ENCODE data around the gene CRY1.

CRY1 gene

DNA sequence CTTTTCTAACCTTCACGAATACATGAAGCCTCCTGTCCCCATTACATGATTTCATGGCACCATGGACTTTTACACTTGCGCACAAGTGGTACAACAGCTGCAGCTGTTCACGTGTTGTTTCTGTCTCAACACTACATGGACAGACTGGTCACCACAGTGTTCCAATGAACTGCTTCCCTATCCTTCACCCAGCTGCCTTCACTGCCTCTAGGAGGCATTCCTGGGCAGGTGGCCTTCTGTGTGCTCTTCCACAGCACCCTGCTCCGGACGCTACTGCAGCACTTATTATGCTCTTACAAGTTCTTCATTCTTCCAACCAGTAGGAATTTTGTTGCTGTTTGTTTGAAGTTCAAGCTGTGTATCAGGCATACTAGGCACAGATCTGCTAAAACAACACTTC, 107.9 kb downstream of the CRY1 start:
- no peak for TF ChIP-seq ZNF274 (IDR thresholded peaks at IDR 0.05; ENCODE audit: low read depth, low read length)
- H3K4me3 ChIP-seq (ENCODE audit: low read length) = no peak overlapping the region

DNA sequence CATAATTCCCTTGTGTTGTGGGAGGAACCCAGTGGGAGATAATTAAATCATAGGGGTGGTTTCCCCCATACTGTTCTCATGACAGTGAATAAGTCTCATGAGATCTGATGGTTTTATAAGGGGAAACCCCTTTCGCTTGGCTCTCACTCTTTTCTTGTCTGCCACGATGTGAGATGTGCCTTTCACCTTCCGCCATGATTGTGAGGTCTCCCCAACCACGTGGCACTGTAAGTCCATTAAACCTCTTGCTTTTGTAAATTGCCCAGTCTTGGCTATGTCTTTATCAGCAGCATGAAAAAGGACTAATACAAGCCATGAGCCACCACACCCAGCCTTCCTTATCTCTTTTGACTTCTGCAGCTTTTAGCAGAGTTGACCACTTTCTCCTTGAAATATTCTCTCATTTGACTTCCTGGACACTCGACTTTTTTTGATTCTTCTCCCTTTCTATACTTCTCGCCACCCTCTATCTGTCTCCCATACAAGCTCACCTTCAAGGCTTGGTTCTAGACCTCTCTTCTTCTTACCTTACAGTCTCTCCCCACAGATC, 108.7 kb downstream of the CRY1 start:
- TF ChIP-seq ZNF274 (IDR thresholded peaks at IDR 0.05; ENCODE audit: low read depth, low read length) = no peak
- H3K4me3 ChIP-seq (ENCODE audit: low read length) = no peak overlapping the region

DNA sequence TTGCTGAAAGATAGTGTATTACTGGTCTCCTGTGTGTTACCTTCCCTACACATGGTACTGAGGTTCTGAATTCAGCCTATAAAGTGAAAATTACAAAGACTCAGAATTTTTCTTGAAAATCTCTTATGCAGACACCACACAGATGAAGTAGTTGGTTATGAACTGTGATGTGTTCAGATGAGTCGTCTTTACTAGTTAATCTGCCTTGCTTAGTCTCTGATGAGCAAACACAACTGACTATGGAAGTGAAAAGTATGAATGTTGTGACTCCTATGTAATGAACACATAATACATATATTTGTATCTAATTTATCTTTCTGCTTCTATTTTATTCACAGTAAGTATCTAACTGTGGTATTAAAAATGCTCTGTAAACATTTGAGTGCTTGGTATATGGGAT, 111.1 kb downstream of the CRY1 start:
- TF ChIP-seq ZNF274 (IDR thresholded peaks at IDR 0.05; ENCODE audit: low read depth, low read length) = no peak
- H3K4me3 ChIP-seq (ENCODE audit: low read length) = no peak overlapping the region

DNA sequence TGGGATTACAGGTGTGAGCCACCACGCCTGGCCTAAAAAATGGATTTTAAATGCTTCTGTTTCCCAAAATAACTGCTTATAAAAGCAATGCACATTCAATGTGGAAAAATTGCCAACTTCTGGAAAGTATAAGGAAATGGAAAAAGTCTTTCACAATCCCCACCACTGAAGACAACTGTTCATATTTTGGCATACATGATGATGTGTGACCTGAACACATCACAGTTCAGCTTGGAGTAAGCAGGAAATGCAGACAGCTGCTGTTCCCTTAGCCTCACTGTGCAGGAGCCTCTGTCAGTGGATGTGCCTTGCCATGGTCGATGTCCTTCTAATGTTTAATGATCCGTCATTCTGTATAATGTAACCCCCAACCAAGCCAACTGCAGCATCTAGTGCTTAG, 111.6 kb downstream of the CRY1 start:
- no peak overlapping the region for H3K4me3 ChIP-seq (ENCODE audit: low read length)
- no peak for TF ChIP-seq ZNF274 (IDR thresholded peaks at IDR 0.05; ENCODE audit: low read depth, low read length)

DNA sequence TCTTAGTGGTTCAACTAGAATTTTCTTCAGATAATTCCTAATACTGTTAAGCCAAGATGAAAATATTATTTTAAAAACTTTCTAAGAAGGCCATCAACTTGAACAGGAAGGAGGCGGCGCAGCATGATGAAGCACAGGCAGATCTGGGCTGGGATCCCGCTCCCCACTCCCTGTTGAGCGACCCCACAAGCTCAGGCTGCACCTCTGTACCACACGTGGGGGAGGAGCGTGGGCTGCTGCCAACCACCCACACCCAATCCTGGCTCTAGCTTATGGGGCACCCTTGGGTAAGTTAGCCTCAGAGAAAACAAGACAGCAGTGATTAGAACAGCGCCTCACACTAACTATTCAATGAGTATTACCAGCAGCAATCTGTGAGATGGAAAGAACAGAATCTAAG, 112.4 kb downstream of the CRY1 start:
- no peak for TF ChIP-seq ZNF274 (IDR thresholded peaks at IDR 0.05; ENCODE audit: low read depth, low read length)

DNA sequence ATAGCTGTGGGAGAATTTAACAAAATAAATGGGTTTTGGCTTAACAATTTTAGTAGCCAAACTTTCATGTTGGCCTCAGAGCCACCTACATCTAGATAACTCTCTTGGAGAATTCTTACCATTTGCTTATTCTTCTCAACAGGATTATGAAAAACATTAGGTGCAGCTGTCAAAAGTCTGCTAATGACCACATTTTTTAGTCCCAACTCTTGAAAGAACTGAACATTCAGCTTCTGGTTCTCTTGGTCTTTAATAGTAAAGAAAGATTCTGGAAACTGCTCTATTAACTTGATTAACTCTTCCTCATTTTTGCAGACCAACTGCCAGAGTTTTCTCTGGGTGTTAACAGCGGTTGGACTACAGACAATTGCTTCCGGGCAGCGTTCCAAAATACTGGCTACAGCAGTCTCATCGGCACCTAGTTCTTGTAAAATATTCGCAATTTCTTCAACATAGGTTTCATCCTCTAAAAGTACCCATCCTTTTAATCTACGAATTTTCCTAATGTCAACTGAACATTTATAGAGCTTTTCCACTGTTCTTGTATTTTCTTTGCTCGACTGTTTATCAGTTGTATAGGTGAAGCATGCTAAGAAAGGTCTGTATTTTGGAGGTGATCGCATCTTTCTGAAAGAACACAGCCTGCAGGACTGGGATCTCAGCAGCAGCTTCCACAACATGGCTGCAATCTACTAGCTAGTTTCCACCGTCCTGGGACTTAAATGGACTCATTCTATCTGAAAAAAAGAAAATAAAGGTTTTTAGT, 115.1 kb downstream of the CRY1 start:
- no peak for TF ChIP-seq ZNF274 (IDR thresholded peaks at IDR 0.05; ENCODE audit: low read depth, low read length)
- no peak overlapping the region for H3K4me3 ChIP-seq (ENCODE audit: low read length)

More for the DNA sequence above, 112.4 kb downstream of the CRY1 start:
- no peak overlapping the region for H3K4me3 ChIP-seq (ENCODE audit: low read length)

DNA sequence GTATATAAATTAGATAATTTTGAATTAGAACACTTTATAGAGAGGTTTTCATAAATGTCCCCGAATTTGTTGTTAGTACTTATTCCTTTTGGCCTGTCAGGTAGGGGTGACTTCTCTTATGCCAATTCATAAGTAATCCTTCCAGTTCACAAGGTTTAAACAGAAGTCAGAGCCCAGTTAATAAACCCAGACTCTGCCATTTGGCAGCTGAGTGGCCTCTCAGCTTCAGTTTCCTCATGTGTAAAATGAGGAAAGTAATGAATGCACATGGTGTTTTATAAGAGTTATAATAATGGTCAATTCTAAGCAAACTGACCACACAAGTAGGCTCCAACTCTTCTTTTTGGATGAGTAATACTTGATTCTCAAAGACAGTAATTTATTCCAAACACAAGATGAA, 116.7 kb downstream of the CRY1 start:
- TF ChIP-seq ZNF274 (IDR thresholded peaks at IDR 0.05; ENCODE audit: low read depth, low read length) = no peak
- no peak overlapping the region for H3K4me3 ChIP-seq (ENCODE audit: low read length)

DNA sequence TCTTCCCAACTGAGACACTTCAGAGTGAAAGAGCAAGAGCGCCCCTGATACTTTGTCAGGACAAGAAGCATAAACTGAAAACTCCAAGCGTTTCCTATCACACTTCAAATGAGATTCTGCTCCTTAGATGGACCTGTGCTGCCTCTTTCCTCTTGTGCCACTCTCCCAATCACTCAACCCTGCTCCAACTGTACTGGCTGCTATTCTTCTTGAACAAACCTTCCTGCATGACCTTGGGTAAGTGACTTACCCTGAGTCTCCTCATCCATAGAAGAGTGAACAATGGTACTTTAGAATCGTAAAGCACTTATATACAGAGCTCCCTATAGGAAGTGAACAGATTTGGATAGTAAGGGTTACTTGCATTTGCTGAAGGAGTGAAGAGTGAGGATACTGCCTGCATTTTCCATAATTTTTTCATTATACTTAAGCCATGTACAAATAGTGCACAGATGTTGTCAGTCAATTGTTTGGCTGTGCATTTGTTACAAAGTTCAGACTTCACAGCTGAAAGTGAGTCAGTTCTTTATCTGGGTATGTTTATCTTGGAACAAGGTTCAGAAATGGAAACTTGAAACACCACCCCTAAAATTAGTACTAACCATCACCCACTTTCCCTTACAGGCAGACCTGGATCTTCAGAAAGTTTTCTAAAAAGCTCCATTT, 117.2 kb downstream of the CRY1 start:
- H3K4me3 ChIP-seq (ENCODE audit: low read length) = no peak overlapping the region
- TF ChIP-seq ZNF274 (IDR thresholded peaks at IDR 0.05; ENCODE audit: low read depth, low read length) = no peak

DNA sequence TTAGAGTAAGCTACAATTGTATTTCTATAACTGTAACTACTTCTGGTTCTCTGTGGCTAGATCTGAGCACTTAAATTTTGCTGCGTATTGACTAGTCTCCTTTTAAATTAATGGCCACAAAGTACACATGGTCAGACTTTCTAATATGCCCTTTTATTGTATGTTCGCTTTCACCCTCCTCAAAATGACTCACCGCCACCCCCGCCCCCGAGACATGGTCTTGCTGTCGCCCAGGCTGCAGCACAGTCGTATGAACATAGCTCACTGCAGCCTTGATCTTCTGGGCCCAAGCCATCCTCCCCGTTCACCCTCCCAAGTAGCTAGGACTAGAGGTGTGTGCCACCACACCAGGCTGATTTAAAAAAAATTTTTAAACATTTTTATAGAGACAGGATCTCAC, 118.3 kb downstream of the CRY1 start:
- TF ChIP-seq ZNF274 (IDR thresholded peaks at IDR 0.05; ENCODE audit: low read depth, low read length) = no peak
- no peak overlapping the region for H3K4me3 ChIP-seq (ENCODE audit: low read length)

DNA sequence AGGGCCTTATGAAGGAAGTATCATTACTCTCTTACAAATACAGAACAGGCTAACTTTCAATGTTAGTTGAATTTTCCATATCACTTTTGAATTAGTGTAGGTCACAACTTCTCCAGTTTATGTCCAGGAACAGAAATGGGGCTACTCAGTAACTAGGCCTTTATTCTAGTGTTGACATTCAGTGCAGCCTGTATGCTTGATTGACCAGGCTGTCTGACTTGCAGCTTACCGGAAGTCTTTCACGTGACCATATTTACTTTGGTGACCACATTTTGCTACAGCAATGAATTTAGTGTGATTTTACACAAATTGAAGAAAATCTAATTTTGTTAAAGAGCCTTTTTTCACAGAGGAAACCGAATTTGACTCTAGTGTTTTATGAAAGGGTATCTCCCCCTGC, 118.8 kb downstream of the CRY1 start:
- no peak overlapping the region for H3K4me3 ChIP-seq (ENCODE audit: low read length)
- TF ChIP-seq ZNF274 (IDR thresholded peaks at IDR 0.05; ENCODE audit: low read depth, low read length) = no peak

DNA sequence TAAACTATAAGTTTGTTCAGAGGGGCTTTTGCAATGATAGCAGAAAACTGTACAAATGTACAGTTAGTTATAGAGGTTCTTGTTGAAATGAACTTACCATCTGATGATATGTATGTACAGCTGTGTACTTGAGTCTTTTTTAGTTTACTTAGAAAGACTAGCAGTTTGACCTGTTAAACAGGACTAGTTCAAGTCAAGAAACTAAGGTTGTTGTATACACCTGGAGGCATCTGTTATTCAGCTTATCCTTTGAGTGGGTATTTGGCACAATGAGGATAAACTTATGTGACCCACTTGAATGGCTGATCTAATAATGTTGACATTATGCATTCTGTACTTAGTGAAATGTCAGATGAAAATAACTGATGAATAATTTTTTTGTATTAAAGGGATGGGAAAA, 119.8 kb downstream of the CRY1 start:
- H3K4me3 ChIP-seq (ENCODE audit: low read length) = no peak overlapping the region
- no peak for TF ChIP-seq ZNF274 (IDR thresholded peaks at IDR 0.05; ENCODE audit: low read depth, low read length)

DNA sequence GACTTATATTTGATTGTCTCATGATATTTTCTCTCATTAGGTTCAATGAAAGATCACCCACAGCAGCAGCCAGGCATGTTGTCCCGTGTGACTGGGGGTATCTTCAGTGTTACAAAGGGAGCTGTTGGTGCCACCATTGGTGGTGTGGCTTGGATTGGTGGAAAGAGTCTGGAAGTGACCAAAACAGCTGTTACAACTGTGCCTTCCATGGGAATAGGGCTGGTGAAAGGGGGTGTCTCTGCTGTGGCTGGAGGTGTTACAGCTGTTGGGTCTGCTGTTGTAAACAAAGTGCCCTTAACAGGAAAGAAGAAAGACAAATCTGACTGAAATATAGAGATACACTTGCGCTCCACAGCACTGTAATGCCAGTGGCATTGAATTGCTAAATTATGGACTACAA, 122.3 kb downstream of the CRY1 start:
- H3K4me3 ChIP-seq (ENCODE audit: low read length) = no peak overlapping the region
- TF ChIP-seq ZNF274 (IDR thresholded peaks at IDR 0.05; ENCODE audit: low read depth, low read length) = no peak

DNA sequence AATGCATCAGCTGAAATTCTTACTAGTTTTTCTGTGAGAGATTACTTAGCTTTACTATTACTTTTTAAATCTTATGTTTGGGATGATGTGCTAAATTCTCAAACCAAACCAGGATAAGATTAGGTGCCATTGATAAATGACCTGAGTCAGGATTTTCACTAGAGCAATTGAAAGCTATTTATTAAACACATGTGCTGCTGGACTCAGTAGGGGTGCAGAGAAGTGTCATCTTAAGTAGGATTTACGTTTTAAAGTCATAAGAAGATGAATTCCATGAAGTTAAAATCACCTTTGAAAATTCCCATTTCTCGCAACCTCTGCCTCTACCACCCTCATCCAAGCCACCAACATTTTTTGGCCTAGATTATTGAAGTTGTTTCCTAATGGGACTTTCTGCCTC, 128.8 kb downstream of the CRY1 start:
- no peak overlapping the region for H3K4me3 ChIP-seq (ENCODE audit: low read length)
- no peak for TF ChIP-seq ZNF274 (IDR thresholded peaks at IDR 0.05; ENCODE audit: low read depth, low read length)

DNA sequence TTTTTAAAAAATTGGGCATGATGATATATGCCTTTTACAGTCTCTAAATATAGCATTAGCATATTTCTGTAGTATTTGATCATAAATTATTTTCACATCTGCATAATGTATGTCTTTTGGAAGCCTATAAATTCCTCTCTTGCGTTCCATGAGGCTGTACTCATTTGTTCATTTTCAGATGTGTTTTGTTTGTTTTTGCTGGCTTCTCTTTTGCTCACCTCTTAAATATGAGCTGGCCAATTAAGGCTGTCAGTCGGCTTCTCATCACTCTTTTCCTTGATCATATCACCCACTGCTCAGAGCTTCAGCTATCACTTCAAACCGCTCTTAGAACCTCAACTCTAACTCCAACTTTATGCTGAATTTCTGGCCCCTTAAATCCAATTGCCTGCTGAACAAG, 131.1 kb downstream of the CRY1 start:
- H3K4me3 ChIP-seq (ENCODE audit: low read length) = no peak overlapping the region
- no peak for TF ChIP-seq ZNF274 (IDR thresholded peaks at IDR 0.05; ENCODE audit: low read depth, low read length)

DNA sequence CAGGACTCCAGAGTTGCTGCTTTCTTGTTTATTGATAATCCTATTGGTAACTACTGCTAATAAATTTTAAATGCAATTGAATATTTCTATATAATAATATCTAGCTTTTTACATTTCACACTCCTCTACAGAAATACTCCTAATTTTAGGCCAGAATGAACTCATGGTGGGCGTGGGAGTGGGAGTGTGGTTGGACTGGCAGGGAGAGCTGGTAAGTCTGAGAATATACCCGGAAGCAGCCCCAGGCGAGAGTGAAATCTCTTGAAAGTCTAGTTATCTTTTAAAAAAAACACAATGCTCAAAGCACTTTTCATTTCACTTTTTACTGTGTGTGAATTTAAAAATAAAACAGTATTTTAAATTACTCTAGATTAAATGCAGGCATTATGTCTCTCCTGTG, 132.9 kb downstream of the CRY1 start:
- TF ChIP-seq ZNF274 (IDR thresholded peaks at IDR 0.05; ENCODE audit: low read depth, low read length) = no peak
- no peak overlapping the region for H3K4me3 ChIP-seq (ENCODE audit: low read length)

Data from GM08714 (cell line).